Activated CD4-positive, alpha-beta T cell treated with anti-CD3 and anti-CD28 coated beads, Interleukin-2, amount 50 U/mL, for 24 hours (primary cell): ENCODE measurements around the gene SCAMP5.
A peak's percentile ranks its signal among the peaks of the same experiment; 100 is the strongest.

Source experiments
- DNase-seq, 2 donors: peaks; one replicate each; pipeline ENCODE4 v3.0.0-alpha.2; 2020; ENCODE audit warnings: low read depth in 1 of 2, low spot score in 1 of 2

Gene SCAMP5, protein sequence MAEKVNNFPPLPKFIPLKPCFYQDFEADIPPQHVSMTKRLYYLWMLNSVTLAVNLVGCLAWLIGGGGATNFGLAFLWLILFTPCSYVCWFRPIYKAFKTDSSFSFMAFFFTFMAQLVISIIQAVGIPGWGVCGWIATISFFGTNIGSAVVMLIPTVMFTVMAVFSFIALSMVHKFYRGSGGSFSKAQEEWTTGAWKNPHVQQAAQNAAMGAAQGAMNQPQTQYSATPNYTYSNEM

DNA sequence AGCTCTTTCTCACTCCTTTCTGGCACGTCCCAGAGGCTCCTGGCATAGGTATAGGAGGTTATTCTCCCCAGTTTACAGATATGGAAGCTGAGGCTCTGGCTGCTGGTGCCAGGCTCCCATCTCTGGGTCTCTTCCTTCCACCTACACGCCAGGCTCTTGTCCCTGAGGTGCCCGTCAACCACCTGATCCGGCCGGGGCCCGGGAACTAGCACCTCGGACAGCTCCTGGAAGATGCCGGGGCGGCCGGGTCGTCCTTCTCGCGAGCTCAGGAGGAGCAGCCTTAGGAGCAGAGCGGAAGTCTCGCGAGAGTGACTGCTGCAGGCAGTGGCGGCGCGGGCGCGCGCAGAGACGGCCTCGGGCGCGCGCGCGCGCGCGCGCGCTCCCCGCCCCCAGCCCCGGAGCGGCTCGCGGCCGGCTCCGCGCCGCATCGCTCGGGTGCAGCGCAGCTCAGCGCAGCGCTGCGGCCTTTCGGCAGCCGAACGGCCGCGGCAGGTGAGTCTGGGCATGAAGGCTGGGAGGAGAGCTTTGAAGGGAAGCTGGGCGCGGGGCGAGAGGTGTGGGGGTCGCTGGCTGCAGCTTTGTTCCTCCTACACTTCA lies at the start of gene SCAMP5:
Gene SCAMP5 (plus strand): TSS at position 382 of the 597 bp plus-strand sequence. CDS start 16,277 bp downstream, outside the sequence.
- DNase-seq = peak; percentile 81 to 89

DNA sequence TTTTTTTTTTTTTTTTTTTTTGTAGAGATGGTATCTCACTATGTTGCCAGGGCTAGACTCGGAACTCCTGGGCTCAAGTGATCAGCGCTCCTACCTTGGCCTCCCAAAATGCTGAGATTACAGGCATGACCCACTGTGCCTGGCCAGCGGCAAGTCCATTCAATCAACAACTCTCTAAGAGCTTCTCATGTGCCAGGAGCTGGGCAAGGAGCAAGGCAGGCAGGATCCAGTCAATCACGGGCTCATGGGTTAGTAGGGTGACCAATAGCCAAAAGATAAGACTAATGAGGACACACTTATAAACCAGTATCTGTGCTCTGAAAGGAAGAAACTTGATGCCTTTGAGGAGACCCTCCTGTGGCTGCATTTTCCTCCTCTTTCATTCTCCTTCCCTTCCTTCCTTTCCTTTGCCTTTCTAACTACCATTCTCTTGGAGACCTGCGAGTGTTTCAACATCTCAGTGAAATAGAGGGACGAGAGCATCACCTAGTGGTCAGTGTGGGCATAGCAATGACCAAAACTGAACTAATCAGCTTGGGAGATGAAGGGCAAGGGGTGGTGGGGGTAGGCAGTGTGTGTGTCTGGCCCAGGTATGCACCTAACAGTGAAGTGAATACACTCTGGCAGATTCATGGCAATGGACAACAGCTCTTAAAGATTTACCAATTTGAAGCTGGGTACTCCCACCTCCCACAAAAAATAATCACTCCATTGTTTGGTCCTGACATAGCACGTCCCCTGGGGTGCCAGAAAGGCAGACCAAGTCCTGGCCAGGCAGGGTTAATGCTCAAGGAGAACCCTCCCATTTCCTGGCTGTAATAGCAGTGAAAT lies 45.1 kb upstream of the SCAMP5 start:
- peak; percentile 74 to 79 for DNase-seq

DNA sequence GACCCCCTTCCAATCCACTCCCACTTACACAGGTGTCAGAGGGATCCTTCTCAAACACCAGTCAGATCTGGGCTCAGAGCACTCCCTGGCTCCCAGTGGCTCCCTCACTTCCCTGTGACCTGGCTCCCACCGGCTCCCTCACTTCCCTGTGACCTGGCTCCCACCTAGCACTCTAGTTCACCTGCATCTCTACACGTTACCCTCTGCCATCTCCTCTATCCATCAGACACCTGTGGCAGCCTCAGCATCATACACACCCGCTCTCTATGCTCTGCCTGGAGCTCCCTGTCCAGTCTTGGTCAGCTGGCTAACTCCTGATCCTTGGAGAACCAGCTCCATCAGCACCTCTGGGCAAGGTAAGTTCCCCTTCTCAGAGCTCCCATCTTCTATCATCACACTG lies 44.4 kb upstream of the SCAMP5 start:
- DNase-seq = no peak

DNA sequence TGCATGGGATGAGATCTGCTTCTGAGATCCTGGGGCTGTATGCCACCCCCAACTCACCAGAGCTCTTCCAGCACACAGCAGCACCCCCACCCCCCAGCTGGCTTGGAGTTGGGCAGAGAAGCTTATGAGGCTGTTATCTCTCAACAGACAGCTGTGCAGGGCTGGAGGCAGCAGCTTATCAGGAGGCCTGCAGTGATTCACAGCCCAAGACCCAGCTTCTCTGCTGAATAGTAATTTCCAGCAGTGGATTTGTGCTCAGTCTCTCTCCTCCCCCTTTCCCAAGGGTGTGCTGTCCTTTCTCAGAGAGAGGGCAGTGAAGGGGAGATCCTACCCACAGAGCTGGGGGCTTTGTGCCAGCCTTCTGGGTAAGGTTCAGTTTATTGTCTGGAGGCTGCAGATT lies 40.8 kb upstream of the SCAMP5 start:
- DNase-seq = no peak

DNA sequence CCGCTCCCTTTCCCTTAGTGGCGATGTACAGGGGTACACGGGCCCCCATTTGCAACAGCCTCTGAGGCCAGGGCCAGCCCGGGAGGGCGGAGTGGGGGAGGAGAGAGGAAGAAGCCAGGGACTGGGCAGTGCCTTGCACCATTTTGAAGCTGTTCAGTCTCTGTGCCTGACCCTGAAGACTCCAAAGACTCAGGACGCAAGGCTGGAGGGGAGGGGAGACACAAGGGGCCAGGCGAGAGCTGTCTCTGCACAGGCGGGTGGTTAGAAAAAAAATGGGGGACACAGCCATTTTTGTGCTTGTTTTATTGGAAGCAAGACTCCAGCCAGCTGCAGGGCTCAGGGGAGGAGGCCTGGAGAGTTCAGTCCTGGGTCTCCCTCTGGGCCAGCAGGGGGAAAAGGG lies 40.3 kb upstream of the SCAMP5 start:
- no peak for DNase-seq

DNA sequence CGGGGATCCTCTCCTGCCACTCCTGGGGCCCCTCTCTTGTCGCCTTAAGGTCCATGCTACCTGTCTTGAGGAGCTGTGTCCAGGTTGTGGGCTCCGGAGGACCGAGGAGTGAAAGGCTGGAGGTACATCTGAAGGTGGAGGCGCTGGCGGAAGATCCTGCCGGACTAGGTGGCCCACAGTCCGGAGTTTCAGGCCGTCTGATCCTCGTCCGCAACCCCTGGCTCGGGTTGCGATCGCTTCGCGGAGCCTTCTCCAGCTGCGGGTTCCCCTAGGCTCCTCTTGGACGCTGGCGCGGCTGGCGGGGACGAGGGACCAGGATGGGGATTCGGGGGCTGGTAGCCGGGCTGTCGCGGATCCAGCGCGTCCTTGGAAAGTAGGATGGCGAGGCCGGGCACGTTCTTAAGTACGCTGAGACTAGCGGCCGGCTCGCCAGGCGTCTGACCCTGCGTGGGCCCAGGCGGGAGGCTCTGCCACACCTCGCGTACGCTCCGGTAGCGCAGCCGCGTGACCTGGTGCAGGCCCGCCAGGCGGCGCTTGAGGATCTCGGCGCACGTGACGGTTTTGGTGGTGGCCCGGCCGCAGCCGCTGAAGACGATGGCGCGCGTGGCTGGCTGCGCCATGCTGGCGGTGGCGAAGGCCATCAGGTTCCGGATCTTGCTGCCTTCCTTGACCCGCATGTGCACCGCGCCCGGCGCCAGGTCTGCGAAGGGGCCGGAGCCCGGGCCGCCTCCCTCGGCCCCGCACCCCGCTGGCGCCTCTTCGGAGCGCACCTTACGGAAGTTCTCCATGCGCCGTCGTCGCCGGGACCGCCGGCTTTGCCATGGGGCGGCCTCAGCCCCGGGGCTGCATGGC lies 39.3 kb upstream of the SCAMP5 start:
- peak; percentile 43 to 52 for DNase-seq

DNA sequence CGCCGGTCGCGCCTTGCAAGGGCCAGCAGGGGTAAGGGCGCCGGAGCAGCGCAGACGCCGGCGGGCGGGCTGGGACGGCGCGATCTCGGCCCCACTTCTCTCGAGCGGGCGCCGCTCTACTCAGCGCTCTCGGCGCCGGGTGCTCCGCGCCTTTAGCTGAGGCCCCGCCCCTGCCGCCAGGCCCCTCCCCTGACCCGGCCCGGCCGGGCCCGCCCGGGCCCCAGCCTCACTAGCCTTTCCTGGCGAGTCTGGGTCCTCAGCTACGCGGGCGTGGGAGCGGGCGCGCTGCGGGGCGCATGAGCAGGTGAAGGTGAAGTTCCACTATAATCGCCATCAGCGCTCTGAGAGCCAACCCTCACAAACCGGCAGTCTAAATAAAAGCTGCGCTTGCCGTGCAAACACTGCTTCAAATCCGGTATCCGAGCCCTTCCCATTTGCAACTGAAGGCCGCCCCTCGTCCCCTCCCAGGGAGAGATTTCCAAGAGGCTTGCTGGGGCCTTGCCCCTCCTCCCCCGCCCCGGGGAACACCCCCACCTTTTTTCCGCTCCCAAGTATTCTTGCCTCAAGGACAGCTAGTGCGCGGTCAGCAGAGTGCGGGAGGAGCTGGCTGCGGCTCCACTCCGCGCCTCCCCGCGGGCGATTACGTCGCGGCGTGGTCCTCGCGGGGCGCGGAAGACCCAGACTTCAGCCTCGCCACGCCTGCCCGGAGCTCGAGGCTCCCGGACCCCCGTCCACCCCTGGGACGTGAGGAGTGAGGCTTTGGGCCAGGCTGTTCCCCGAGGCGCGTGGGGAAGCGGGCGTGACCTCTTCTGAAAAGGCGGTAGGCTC lies 38.5 kb upstream of the SCAMP5 start, which contains the start of gene RPP25:
Gene RPP25 (minus strand): TSS at position 125 of the 828 bp plus-strand sequence. CDS start 189 bp downstream, outside the sequence.
- DNase-seq = peak; percentile 50 to 55

DNA sequence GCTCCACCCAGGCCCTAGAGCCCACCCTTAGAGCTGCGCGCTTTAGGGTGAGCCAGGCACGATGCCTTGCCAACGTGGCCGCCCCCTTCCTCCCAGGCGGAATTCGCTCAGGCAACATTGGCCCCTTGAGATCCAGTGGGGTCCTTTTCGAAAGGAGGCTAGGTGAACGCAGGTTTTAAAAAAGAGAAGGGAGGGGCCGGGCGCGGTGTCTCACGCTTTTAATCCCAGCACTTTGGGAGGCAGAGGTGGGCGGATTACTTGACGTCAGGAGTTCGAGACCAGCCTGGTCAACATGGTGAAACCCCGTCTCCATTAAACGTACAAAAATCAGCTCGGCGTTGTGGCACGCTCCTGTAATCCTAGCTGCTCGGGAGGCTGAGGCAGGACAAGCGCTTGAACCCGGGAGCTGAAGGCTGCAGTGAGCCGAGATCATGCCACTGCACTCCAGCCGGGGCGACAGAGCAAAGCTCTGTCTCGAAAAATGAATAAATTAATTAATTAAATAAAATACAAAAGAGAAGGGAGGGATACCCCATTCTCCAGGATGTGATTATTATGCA lies 37.8 kb upstream of the SCAMP5 start:
- DNase-seq = no peak

DNA sequence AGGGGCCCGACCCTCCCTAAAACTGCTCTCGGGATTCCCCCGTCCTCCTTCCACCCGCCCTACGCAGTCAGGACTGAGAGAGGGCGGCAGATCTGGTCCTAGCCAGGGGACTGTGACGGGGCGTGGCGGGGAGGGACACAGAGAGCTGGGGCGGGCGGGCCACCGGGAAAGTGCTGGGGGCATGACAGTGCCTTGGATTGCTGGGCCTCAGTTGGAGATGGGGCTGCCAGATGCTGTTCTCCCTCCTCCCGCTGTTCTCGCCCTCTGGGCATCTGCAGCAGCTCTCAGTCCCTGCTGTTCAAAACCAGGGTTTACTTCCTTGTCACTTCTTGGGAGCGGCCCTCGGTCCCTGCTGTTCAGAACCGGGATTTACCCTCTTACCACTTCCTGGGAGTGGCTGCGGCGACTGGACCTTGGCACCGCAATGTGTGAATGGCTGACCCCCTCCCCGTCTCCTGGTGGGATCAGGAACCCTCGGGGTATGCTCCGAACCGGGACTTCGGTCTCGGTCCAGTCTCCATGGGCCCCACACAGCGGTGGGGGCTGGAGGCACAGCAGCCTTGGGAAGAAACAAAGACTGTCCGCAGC lies 36.9 kb upstream of the SCAMP5 start:
- no peak for DNase-seq

DNA sequence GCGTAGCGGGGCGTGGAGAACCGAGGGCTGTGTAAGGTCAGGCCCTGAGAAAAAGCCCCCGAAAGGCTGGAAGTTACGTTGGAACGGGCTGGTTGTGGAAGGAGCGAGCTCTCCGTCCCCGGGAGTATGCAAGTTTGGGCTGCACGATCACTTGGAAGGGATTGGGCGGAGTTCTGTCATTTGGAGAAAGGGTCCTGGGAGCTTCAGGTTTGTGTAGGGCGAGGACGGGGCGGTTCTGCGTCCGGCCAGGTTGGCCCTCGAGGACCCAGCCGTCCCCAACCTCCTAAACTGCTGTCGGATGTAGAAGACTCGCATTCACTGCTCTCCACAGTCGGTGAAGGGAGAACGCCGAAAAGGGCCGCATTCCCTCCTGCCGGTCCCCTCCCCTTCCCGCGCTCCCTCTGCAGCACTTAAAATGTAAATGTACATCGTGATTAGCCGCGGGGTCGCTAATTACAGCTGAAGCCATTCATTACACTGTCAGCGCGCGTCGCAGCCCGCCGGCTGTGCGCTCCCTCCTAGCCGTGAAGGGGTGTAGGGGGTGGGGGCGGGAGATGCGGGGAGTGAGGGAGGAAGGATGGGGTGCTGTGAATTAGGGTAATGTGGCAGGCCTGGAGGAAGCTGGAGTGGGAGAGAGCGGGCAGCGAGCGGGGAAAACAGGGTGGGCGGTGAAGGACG lies 36.3 kb upstream of the SCAMP5 start:
- no peak for DNase-seq

DNA sequence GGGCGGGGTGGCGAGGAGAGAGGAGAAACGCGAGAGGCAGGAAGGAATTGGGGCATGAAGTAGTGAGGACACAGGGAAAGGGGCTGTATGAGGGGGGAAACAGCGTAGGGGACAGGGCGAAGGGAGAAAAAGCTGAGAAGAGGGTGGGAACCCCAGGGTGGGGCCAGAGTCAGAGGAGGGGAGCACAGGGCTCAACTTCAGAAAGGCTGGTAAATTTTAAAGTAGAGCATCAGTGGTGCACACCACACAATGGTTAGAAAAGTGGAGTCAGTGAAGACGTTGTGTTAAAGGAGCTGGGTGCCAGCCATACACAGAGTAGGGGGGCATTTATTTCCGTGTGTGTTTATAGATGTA lies 35.8 kb upstream of the SCAMP5 start:
- DNase-seq = no peak

DNA sequence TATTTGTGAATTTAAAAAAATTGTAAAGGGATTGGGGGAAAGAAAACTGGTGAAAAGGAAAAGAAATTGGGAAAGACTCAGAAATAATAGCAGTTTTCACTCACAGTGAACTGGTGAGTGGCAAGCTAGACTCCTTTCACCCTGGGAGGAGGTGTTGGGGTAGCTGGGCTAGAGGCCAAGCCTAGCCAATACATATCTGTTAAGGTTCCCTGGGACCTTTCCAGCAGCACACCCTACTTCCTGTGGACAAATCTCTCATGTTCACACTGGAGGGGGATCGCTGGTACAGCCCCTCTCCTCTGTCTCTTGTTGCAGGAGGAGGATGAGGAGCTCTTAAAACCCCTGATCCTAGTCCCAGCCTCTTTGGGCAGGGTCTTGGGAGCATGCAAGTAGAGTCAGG lies 35.1 kb upstream of the SCAMP5 start:
- DNase-seq = no peak

DNA sequence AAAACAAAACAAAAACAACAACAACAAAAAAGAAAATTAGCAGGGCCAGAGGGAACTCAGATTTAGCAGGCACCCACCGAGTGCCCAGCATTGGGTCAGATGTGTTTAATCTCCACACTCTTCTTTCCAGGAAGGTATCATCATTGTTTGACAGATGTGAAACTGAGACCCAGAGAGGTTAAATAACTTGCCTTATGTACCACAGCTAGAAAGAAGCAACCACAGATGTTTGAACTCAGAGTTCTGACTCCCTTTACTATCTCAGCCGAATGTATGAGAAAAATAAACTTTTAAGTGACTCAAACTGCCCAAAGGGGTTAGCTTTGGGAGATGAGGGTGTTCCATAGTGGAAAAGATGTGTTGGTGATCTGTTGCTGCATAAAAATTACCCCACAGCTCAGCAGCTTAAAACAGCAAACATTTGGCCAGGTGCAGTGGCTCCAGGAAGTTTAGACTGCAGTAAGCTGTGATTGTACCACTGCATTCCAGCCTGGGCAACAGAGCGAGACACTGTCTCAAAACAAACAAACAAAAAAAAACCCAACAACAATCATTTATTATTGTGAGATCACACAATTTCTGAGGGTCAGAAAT lies 34.3 kb upstream of the SCAMP5 start:
- peak in 1 of 2 donors; percentile 29 for DNase-seq

DNA sequence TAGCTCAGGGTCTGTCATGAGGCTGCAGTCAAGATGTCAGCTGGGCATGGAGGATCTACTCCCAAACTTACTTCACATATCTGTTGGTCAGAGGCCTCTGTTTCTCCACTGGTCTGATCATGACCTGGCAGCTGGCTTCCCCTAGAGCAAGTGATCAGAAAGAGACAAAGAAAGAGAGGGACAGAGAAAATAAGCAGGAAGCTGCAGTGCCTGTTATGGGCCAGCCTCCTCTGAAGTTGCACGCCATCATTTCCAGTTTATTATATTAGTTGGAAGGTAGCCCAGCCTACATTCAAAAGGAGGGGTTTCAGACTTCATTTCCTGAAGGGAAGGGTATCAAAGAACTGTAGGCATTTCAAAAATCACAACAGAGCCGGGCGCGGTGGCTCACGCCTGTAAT lies 33.7 kb upstream of the SCAMP5 start:
- DNase-seq = no peak

DNA sequence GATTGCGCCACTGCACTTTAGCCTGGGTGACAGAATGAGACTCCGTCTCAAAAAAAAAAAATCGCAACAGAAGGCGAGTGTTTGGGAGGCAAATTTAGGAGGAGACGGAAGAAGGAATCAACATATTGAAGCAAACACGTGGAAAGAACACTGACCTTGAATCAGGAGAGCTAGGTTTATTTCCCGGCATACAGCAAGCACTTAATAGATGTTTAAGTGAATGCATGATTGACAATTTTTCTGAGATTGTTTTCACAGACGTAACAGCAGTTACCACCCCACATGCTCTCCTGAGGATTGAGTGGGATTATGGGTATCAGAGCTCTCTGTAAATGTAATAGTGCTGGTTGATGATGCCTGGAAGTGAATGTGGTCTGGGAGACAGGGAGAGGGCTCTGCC lies 33.1 kb upstream of the SCAMP5 start:
- DNase-seq = no peak

DNA sequence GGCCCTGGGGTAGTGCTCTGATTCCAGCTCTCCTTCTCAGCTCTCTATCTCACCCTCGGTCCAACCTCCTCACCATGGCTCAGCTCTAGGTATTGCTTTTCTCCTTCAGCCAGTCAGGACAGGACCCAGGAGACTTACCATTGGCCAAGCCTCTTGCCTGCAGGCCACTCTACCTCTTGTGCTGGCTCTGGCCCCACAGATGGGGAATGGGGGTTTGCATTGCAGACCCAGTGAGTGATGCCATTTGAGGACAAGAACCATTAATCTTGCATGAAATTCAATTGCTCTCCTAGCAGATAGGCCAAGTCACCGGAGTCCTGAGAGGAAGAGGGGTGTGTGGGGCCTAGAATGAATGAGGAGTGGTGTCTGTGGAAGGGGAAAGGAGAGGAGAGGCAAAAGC lies 32.7 kb upstream of the SCAMP5 start:
- DNase-seq = no peak

DNA sequence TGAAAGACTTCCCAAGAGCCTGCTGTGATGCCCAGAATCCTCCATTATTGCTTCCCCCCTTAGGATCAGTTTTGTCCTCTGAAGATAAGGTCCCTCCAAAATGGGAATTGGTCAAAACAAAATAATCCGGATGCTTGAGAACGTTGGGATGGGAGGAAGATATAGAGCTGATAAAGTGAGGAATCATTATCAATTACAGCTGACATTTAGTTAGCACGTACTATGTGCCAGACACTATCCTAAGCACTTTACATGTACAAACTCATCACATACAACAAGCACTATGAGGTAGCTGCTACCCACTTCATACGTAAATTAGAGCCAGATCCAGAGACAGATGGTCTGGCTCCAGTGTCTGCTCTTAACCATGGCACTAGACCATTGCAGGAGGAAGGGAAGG lies 32.1 kb upstream of the SCAMP5 start:
- no peak for DNase-seq

DNA sequence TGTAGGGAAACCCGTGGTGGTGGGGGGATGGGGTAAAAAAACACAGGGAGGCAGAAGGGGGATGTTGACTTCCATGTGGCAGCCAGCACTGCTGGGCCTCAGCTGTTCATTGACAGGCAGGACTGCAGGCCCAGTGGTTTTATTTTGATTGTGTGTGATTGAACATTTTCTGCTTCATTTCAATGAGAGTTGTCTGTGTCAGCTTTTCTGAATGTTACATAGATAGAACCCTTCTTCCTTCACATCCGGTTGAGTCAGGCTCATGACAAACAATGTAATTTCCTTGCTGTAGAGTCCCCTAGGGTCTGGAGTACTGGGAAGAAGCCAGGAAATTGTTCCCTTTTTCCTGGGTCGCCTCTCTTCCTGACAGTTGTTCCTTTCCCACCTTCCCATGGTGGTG lies 30.6 kb upstream of the SCAMP5 start:
- DNase-seq = no peak

DNA sequence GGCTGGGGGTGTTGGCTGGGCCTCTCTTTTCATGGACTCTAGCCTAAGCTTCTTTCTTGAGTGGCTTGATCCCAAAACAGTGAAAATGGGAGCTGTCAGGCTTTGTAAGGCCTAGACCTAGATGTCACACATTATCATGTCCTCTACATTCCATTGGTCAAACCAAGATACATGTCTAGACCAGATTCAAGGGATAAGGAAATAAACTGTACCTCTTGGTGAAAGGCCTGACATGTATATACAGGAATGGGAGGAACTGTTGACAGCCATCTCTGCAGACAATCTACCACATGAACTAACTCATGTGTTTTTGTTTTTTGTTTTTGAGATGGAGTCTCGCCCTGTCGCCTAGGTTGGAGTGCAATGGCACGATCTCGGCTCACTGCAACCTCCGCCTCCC lies 27.7 kb upstream of the SCAMP5 start:
- DNase-seq = no peak
